Thoracic aorta (tissue), 2 donors: Measurements from ENCODE around the gene FRMD8. TPM values are rescaled to one million over a fixed set of nuclear protein-coding genes. Genes with fewer than 3 reads are reported as not detected.
A peak's percentile ranks its signal among the peaks of the same experiment; 100 is the strongest.

Experiments used
- ATAC-seq: fragments of 150-250 bp; one replicate; pipeline ENCODE4 v1.8.0; 2017; ENCODE audit warnings: low read depth; ENCODE audit not compliant: insufficient number of reproducible peaks, low FRiP score
- DNase-seq: peaks from one replicate; pipeline ENCODE4 v3.0.0-alpha.2; 2020; ENCODE audit warnings: low spot score
- H3K27ac ChIP-seq, 2 donors: fragments of 200-600 bp; sonication (generic); 1 replicate in 1 of 2; 2 replicates in 1 of 2; pipeline ENCODE4 v1.5.1; 2016; ENCODE audit warnings: mild to moderate bottlenecking in 2 of 2, moderate library complexity in 2 of 2
- H3K27me3 ChIP-seq: fragments of 200-600 bp; sonication (generic); replicated peaks from 2 replicates; pipeline ENCODE4 v1.6.0; 2016; ENCODE audit warnings: mild to moderate bottlenecking; ENCODE audit not compliant: insufficient read depth
- H3K36me3 ChIP-seq: fragments of 200-600 bp; sonication (generic); one replicate; pipeline ENCODE4 v1.5.1; 2016
- H3K4me1 ChIP-seq, 2 donors: fragments of 200-600 bp; sonication (generic); 1 replicate in 1 of 2; 2 replicates in 1 of 2; pipeline versions ENCODE4 v1.5.1 to v1.6.0; 2016; ENCODE audit warnings: low read depth in 2 of 2, mild to moderate bottlenecking in 1 of 2; ENCODE audit not compliant: control insufficient read depth in 1 of 2
- H3K4me3 ChIP-seq: fragments of 200-600 bp; sonication (generic); 2 replicates; pipeline ENCODE4 v1.5.1; 2016; ENCODE audit warnings: mild to moderate bottlenecking
- H3K9me3 ChIP-seq: fragments of 200-600 bp; sonication (generic); 2 replicates; pipeline ENCODE4 v1.5.1; 2016
- total RNA-seq, 2 donors: library from RNA; depleted of rRNA; stranded (reverse); fragments of >200 nt; gene quantifications; one replicate each; pipeline versions ENCODE4 v1.1.0 to v1.2.3, GENCODE V29; 2016
- TF ChIP-seq, protein P1 (sequence below): fragments of 200-600 bp; sonication (generic); IDR thresholded peaks from one replicate; pipeline ENCODE4 v1.5.1; 2019; ENCODE audit warnings: antibody characterized with exemption

The FRMD8 gene
- total RNA-seq, 2 donors from 2014 or later, result 45.2 to 45.9 TPM

DNA sequence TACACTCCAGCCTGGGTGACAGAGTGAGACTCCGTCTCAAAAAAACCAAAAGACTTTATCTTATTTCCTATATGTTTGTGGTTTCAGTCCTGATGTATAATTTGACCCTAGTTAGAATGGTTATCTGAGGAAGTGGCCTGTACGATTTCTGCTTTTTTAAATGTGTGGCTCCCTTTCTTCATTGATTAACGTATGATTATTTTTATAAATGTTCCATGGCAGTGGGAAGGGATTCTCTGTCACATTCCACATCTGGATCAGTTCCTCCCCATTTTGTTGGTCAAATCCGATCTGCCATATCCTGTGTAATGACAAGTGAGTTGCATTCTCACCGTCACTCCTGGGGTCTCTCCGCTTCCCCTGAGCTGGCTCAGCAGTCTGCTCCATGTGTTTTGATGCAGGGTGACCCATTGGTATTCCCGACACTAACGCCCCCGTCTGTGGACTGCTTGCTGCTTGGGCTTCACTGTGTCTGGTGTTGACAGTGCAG, 56.5 kb downstream of the FRMD8 start:
- TF ChIP-seq, protein P1, sequence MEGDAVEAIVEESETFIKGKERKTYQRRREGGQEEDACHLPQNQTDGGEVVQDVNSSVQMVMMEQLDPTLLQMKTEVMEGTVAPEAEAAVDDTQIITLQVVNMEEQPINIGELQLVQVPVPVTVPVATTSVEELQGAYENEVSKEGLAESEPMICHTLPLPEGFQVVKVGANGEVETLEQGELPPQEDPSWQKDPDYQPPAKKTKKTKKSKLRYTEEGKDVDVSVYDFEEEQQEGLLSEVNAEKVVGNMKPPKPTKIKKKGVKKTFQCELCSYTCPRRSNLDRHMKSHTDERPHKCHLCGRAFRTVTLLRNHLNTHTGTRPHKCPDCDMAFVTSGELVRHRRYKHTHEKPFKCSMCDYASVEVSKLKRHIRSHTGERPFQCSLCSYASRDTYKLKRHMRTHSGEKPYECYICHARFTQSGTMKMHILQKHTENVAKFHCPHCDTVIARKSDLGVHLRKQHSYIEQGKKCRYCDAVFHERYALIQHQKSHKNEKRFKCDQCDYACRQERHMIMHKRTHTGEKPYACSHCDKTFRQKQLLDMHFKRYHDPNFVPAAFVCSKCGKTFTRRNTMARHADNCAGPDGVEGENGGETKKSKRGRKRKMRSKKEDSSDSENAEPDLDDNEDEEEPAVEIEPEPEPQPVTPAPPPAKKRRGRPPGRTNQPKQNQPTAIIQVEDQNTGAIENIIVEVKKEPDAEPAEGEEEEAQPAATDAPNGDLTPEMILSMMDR, result no peak
- Histone ChIP-seq H3K36me3 (peaks cover 20% of the 10 kb centered on the region), H3K4me3 (no peak overlapping the region), H3K4me1 (peaks cover 16 to 73% of the 10 kb centered on the region in 2 donors), H3K9me3 (no peaks in the 10 kb centered on the region), H3K27me3 (no peaks in the 10 kb centered on the region), H3K27ac (peak overlapping the region; percentile 55 to 70)
- DNase-seq (no peak), ATAC-seq (no peak)

DNA sequence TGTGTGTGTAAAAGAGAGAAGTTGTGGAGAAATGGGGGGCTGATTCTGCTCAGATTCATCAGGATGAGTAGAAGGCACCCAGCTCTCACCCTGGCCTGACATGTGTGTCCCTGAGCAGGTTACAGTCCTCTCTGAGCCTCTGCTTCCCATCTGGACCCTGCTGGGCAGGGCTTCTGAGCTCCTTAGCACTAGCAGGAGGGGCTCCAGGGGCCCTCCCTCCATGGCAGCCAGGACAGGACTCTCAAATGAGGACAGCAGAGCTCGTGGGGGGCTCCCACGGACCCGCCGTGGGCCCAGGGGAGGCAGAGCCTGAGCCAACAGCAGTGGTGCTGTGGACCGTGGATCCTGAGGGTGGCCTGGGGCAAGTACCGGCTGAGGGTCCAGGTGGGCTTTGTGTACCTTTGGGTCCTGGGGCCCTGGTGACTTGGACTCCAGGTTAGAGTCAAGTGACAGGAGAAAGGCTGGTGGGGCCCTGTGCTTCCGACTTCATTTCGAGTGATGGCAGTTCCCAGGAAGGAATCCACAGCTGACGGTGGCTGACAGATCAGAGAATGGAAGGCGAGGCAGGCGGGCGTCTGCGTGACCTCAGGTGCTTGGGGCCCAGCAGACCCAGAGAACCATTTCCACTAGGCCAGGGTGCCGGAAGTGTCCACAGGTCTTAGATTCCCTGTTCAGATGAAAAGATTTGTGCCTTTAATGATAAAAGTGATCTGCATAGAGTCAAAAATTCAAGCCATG, 58.0 kb downstream of the FRMD8 start:
- TF ChIP-seq, protein P1, result no peak
- no peak for DNase-seq
- peaks cover 19% of the 10 kb centered on the region for H3K36me3 ChIP-seq
- ATAC-seq, result no peak
- H3K4me3 ChIP-seq, result no peak overlapping the region
- peaks cover 12 to 59% of the 10 kb centered on the region in 2 donors for H3K4me1 ChIP-seq
- H3K9me3 ChIP-seq, result no peaks in the 10 kb centered on the region
- H3K27ac ChIP-seq, result peak overlapping the region; percentile 55 to 70
- no peaks in the 10 kb centered on the region for H3K27me3 ChIP-seq

DNA sequence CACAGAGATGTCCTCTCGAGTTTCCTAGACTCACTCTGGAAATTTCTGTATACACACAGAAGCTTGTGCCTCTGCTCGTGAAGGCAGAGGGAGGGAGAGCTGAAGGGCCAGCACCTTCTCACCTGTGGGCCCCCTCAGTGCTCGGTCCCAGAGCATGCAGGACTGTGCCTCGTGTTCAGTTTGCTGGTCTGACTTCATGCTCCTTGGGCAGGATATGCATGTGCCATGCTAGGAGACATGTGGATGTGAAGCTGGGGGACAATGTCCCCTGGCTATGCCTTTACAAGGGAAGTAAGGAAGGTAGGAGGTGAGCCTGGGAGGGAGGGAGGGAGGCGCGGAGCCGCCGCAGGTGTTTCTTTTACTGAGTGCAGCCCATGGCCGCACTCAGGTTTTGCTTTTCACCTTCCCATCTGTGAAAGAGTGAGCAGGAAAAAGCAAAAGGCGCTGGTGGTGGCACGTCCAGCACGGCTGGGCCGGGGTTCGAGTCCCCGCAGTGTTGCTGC, 58.7 kb downstream of the FRMD8 start:
- DNase-seq, result no peak
- TF ChIP-seq, protein P1, result no peak

GRCh38 chr11:65445604-65446445, 59.4 kb downstream of the FRMD8 start:
- TF ChIP-seq, protein P1, result no peak
- Histone ChIP-seq H3K27ac (peak overlapping the region; percentile 51 to 57), H3K27me3 (no peaks in the 10 kb centered on the region), H3K36me3 (peaks cover 19% of the 10 kb centered on the region), H3K4me1 (peaks cover 5 to 45% of the 10 kb centered on the region in 2 donors), H3K4me3 (no peak overlapping the region), H3K9me3 (no peaks in the 10 kb centered on the region)
- ATAC-seq (no peak), DNase-seq (no peak)

More for the DNA sequence above, 58.7 kb downstream of the FRMD8 start:
- Histone ChIP-seq H3K4me1 (peaks cover 8 to 52% of the 10 kb centered on the region in 2 donors), H3K27me3 (no peaks in the 10 kb centered on the region), H3K36me3 (peaks cover 19% of the 10 kb centered on the region), H3K27ac (peak overlapping the region in 1 of 2 donors; percentile 57), H3K4me3 (no peak overlapping the region), H3K9me3 (no peaks in the 10 kb centered on the region)
- ATAC-seq, result no peak
